HG02642 (cell line): ENCODE data around the gene PDILT.
"Not testable (repeated sequence)": the region's sequence is repeated elsewhere in the genome, so short reads cannot be mapped to it uniquely, and the experiment has no call there.

Experiments
- ATAC-seq: cut with Tn5 transposase; IDR thresholded peaks from one replicate; pipeline ENCODE4 v1.9.1; 2021; ENCODE audit warnings: mild to moderate bottlenecking; ENCODE audit not compliant: unreplicated experiment, poor library complexity

The PDILT gene

DNA sequence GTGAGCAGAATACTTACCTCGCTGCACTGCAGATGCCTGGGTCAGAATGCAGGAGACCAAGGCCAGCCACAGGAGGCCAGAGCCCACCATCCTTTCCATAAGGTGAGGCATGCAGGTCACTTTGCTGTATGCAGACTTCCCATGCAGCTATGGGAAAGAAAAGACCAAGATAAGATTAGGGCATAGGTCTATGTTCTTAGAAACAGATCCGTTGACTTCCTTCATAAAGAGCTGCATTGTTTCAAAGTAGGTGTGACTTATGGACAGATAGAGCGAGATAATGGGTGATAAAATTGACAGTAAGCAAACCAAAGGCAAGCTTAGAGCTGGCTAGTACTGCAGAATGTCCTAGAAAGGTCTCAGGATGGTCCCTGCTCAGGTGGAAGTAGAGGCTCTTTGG is 78.2 kb downstream of the PDILT start:
- no peak for ATAC-seq

GRCh38 chr16:20325005-20325404 is 79.5 kb downstream of the PDILT start:
- ATAC-seq, result no peak

DNA sequence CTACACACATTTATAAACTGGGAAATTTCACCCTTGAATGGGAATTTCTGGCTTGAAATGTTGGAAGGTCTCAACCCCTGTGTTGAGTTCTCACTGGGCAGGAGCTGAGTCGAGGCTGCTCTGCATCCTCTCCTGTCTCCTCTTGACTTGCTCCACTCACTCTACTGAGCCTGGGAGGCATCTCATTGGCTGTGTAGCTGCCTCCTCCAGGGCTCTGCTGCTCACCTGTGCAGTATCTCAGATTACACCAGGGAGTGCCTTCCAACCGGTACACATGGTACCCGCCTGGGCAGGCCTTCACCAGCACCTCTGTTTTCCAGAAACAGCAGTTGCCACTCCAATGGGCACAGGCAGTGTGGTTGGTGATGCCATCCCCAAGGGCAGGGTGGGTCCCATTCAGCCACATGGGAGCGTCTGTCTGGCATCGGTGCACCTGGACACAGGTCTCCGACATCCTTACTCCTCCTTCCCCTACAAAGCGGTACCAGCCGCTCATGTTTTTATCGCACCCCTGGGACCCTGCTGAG is 80.9 kb downstream of the PDILT start:
- no peak for ATAC-seq

GRCh38 chr16:20322696-20323095 is 81.8 kb downstream of the PDILT start:
- no peak for ATAC-seq

DNA sequence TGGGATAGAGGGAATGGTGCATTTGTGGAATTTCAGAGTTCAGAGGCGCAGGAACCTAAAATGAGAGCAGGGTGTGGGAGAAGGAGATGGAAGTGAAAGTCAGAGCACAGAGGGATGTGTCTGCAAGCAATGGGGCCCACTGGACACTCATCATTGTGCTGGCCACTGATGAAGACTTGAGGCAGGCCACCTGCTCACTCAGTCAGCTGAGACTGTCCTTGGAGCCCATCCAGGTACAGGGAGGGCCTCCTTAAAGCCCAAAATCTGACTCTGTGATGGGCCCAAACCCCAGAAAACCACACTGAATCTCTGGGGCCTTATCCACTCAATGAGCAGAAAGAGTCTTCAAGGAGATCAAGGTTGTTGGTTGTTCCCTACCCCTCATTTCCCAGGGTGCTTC is 82.9 kb downstream of the PDILT start:
- ATAC-seq, result no peak

- ATAC-seq, result not testable (repeated sequence)
Measured at GRCh38 chr16:20321051-20321450, 83.5 kb downstream of the PDILT start.

DNA sequence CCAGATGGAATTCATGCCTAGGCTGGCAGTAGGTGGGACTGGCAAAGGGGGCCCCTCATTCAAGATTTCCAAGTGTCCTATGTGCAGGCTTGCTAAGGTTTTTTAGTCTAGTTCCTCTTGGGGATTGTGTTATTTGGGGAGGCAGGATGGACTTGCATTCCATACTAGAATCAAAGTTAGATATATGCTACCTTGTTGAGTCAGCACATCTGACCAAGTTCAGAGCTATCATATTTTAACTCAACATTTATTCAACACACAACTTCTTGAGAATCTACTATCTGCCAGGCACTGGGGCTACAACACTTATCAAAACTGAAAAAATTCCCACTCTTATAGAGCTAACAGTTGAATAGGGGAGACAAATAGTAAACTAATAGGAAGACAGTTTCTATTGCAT is 83.9 kb downstream of the PDILT start:
- ATAC-seq, result no peak

DNA sequence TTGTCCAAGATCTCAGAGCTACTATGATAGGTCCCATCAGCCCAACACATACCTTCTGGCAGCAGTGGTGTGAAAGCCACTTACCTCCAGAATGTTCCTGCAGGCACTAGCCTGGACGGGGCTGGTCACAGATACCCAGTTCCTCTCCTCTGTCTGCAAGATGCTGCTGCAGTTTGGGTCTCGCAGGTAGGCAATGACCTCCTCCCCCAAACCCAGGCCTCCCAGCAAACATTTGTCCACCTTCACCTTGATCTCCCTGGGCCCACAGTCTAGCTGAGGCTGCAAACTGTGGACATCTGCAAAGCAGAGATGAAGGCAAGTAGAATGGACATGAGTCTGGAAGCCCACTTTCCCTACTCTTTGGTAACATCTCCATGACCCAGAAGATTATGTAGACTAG is 84.4 kb downstream of the PDILT start:
- ATAC-seq, result no peak

DNA sequence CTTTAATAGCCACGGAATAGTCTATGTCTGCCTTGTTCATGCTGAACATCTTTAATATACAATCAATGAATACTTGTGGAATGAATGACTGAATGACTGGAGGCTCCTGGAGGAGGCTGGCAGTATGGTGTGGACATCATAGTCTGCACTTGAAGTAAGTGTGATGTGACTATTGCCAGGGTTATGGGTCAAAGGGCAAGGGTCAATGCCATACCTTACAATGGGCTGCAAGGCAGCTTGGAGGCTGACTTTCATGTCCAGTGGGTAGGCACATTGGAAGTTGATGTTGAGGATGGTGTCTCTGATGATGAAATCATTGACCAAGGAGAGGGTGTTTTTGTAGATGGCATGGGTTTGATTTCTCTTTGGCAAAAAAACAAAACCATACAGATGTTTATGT is 85.1 kb downstream of the PDILT start:
- no peak for ATAC-seq

GRCh38 chr16:20318437-20318836 is 86.1 kb downstream of the PDILT start:
- ATAC-seq, result no peak

- ATAC-seq, result no peak
Measured at GRCh38 chr16:20318006-20318405, 86.5 kb downstream of the PDILT start.

DNA sequence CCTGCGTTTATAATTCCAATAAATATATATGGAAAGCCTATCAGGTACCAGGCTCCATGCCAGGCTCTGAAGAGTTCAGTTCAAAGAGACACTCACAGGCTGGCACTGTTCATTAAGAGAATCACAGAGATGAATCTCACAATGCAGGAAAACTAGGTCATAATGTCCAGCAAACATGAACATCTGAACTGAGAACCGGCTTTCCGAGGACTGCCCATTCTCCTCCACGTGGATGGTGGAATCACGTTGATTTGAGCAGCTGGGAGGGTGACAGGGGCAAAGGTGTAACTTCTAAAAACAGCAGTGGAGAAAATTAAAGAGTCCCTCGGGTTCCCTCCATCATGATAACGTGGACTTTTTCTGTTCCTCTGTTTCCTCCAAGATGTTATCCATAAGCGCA is 87.4 kb downstream of the PDILT start:
- no peak for ATAC-seq

- no peak for ATAC-seq
Measured at GRCh38 chr16:20316715-20317114, 87.8 kb downstream of the PDILT start.

DNA sequence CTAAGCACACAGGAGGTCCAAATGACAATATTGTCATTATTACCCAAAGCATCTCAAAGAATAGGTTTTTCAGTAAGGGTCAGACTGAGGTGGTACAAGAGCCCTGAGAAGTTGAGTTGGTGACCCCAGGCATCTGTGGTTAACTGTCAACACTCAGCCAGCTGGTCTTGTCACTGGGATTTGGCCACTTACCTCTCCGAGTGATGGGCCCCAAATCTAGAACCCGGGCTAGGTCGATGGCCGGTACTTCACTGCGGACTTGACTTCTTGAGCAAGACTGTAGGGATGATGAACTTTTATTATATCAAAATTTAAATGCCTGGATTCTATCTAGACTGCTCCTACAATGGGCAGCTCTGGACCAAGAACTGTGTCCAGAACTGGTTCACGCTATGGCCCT is 88.8 kb downstream of the PDILT start:
- ATAC-seq, result no peak

DNA sequence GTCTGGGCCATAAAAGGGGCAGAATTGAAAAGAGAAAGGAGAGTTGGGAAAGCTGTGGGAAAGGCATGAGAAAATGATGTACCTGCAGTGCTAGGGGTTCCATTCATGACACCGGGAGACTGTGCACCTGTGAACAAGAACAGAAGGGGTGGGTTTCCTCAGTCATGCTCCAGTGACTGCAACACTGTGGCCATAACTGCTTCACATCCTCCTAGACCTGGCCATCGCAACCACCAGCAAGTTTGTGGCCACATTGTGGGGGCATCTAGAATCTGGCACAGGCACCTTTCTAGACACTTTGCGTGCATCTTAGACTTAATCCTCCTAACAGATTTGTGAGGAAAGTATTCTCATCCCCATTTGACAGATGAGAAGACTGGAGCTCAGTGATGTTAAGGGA is 90.0 kb downstream of the PDILT start:
- no peak for ATAC-seq

- no peak for ATAC-seq
Measured at GRCh38 chr16:20313741-20314140, 90.8 kb downstream of the PDILT start.

DNA sequence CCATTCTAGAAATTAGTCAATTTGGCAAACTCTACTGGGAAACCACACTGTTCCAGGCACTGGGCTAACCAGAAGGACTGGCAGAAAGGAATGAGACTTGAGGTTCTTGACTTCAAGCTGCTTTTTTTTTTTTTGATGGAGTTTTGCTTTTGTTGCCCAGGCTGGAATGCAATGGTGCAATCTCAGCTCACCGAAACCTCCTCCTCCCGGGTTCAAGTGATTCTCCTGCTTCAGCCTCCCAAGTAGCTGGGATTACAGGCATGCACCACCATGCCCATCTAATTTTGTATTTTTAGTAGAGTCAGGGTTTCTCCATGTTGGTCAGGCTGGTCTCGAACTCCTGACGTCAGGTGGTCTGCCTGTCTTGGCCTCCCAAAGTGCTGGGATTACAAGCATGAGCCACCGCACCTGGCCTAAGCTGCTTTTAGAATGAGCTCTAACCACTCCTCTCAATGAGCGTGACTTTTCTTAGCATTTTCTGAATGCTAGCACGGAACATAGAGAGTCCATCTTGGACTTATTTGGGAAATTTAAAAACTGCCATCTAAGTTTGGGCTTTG is 91.9 kb downstream of the PDILT start:
- not testable (repeated sequence) for ATAC-seq

DNA sequence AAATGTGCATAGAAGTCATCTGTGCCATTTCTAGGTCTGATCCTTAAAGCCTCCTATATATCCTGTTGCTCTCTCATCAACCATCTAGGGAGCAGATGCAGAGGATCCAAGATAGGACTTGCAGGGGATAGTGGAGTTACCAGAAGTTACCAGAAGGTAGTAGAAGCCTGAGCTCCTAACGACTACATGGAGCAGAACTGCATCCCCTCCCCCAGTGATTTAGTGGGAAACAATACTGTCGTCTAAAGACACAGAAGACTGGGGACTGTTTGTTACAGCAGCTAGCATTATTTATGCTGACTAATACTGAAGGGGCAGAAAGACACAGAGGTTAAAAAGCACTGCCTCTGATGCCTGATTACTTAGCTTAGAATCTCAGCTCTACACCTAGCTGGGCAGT is 93.0 kb downstream of the PDILT start:
- ATAC-seq, result no peak

GRCh38 chr16:20310421-20311395 is 93.8 kb downstream of the PDILT start:
- no peak for ATAC-seq

GRCh38 chr16:20309786-20310185 is 94.8 kb downstream of the PDILT start:
- ATAC-seq, result no peak
